ENCODE results near the gene ASB18. TPM values are rescaled to one million over a fixed set of nuclear protein-coding genes. Genes with fewer than 3 reads are reported as not detected.

The ASB18 gene
- total and polyA plus RNA-seq, 2 of the 4 experiments (the other 2 are of a cell fraction) = not detected

GRCh38 chr2:236160366-236161081, 103.7 kb downstream of the ASB18 start:
- H2BK120ac ChIP-seq (ENCODE audit: low read depth, low read length) = no peak overlapping the region
- H3K9me1 ChIP-seq (ENCODE audit: insufficient read depth, low read length) = no peaks in the 10 kb centered on the region
- H2BK20ac ChIP-seq (ENCODE audit: low read depth, low read length) = no peak overlapping the region
- no peak overlapping the region for H2BK15ac ChIP-seq (ENCODE audit: low read depth, low read length)
- no peak for TF ChIP-seq SMC3 (IDR thresholded peaks at IDR 0.05; ENCODE audit: low read depth, low read length)
- no peak for TF ChIP-seq FOS (IDR thresholded peaks at IDR 0.05; ENCODE audit: low read depth, low read length)
- no peak for TF ChIP-seq BHLHE40 (IDR thresholded peaks at IDR 0.05; ENCODE audit: low read depth, low read length)
- no peak for TF ChIP-seq ELK1 (IDR thresholded peaks at IDR 0.05; ENCODE audit: borderline replicate concordance, low read depth, low read length)
- TF ChIP-seq MAZ (IDR thresholded peaks at IDR 0.05; ENCODE audit: borderline replicate concordance, low read depth, low read length) = no peak
- H3K4ac ChIP-seq (ENCODE audit: low read depth, low read length) = no peak overlapping the region
- H3K9me3 ChIP-seq (ENCODE audit: control insufficient read depth, insufficient read depth, low read length) = no peaks in the 10 kb centered on the region; the same call in 1 of the 2 replicates
- no peak for ATAC-seq (ENCODE audit: low read depth)
- no peak overlapping the region for H2AK5ac ChIP-seq (ENCODE audit: low read depth, low read length)
- H3K79me1 ChIP-seq (ENCODE audit: low read depth in 1 of 2, low read length in 2 of 2) = no peaks in the 10 kb centered on the region
- ChIA-PET CTCF (interaction anchor here (1.0 kb wide), 1 partner anchor 20 kb away, joined by 3 read pairs; no protein-coding TSS in a partner anchor), POLR2A (ENCODE audit: unreplicated experiment) (no interaction called here)
- dilution Hi-C loops (cut with HindIII; ENCODE audit: low sequenced_read_pairs, unreplicated experiment) (no loop called here), in situ Hi-C loops (cut with MboI; ENCODE audit: low sequenced_read_pairs) (loop anchor here (25.0 kb wide), 1 partner anchor 548 kb away; no protein-coding TSS in a partner anchor), intact Hi-C loops (cut with micrococcal nuclease) (no loop called here)
- no peak overlapping the region for H3K9ac ChIP-seq (ENCODE audit: low read depth, low read length)
- H3K18ac ChIP-seq (ENCODE audit: low read depth, low read length) = no peak overlapping the region
- no peak overlapping the region for H4K5ac ChIP-seq (ENCODE audit: low read depth, low read length)
- no peak overlapping the region for H2AK9ac ChIP-seq (replicated peaks; ENCODE audit: low read depth, low read length, poor library complexity)
- no peak overlapping the region for H4K91ac ChIP-seq (ENCODE audit: insufficient read depth, low read depth, low read length)
- no peak overlapping the region for H3K4me3 ChIP-seq (ENCODE audit: insufficient read depth, low read depth, low read length)
- H3K27ac ChIP-seq (ENCODE audit: insufficient read depth, low read length) = no peak overlapping the region
- H3K56ac ChIP-seq (ENCODE audit: extremely low read depth, insufficient read depth, low read length) = no peak overlapping the region
- H4K20me1 ChIP-seq (ENCODE audit: insufficient read depth, low read length) = no peaks in the 10 kb centered on the region; the same call in 1 of the 2 replicates
- WGBS, 2 experiments (ENCODE audit: extremely low coverage in 2 of 2, insufficient read length in 1 of 2) = 38% methylated on average over 3 of the region's 22 CpGs; no CpG with 5 or more reads in 1 of the 2 experiments
- no peak overlapping the region for H2AFZ ChIP-seq (replicated peaks; ENCODE audit: low read length, poor library complexity)
- H3K23ac ChIP-seq (ENCODE audit: low read depth, low read length) = no peak overlapping the region
- peaks cover 93% of the 10 kb centered on the region for H3K27me3 ChIP-seq (ENCODE audit: control insufficient read depth, insufficient read depth, low read length)
- H4K8ac ChIP-seq (ENCODE audit: low read depth in 2 of 2, low read length in 2 of 2) = no peak overlapping the region
- peaks cover 2% of the 10 kb centered on the region; the same call in 1 of the 2 replicates for H3K4me1 ChIP-seq (ENCODE audit: control insufficient read depth, insufficient read depth, low read length)
- BruUV-seq (replicated peaks) = no TSS peak
- DNase-seq = no peak
- H3K36me3 ChIP-seq (ENCODE audit: control insufficient read depth, insufficient read depth, low read length) = no peaks in the 10 kb centered on the region
- H3K4me2 ChIP-seq (ENCODE audit: low read depth, low read length) = no peak overlapping the region
- no peak overlapping the region for H2BK5ac ChIP-seq (ENCODE audit: low read depth, low read length, poor library complexity, severe bottlenecking)
- no peak overlapping the region for H3K14ac ChIP-seq (replicated peaks; ENCODE audit: low read depth, low read length)
